A204.1 (cell line): Measurements from ENCODE around the gene FAM47C.
"Not testable (repeated sequence)": the region's sequence is repeated elsewhere in the genome, so short reads cannot be mapped to it uniquely, and the experiment has no call there.

Source experiments
- FAIRE-seq: peaks from 2 replicates; lab custom pipeline; 2012; peaks lifted over from hg19 to GRCh38; lab: Jason Lieb, UNC

FAM47C gene

GRCh38 chrX:37008182-37008581 is at the start of gene FAM47C:
Gene FAM47C, plus strand, starts transcription at chrX:37008366. Its CDS starts 45 bp downstream, at chrX:37008411.
- not testable (repeated sequence) for FAIRE-seq

GRCh38 chrX:36961590-36961989 is 46.6 kb upstream of the FAM47C start:
- no peak for FAIRE-seq

- FAIRE-seq = no peak
These were observed 44.9 kb upstream of the FAM47C start for GRCh38 chrX:36963069-36963808.

- no peak for FAIRE-seq
These were observed 44.3 kb upstream of the FAM47C start for GRCh38 chrX:36963852-36964251.

- FAIRE-seq = no peak
These were observed 34.6 kb upstream of the FAM47C start for GRCh38 chrX:36973575-36973974.

GRCh38 chrX:36974911-36975310 is 33.3 kb upstream of the FAM47C start:
- no peak for FAIRE-seq

GRCh38 chrX:36978886-36979285 is 29.3 kb upstream of the FAM47C start:
- no peak for FAIRE-seq

GRCh38 chrX:36983831-36984230 is 24.3 kb upstream of the FAM47C start:
- FAIRE-seq = no peak

GRCh38 chrX:36985416-36986209 is 22.6 kb upstream of the FAM47C start:
- not testable (repeated sequence) for FAIRE-seq

GRCh38 chrX:36986231-36986630 is 21.9 kb upstream of the FAM47C start:
- FAIRE-seq = no peak

- not testable (repeated sequence) for FAIRE-seq
These were observed 21.0 kb upstream of the FAM47C start for GRCh38 chrX:36987212-36987611.

- FAIRE-seq = no peak
These were observed 8.0 kb upstream of the FAM47C start for GRCh38 chrX:37000140-37000539.

GRCh38 chrX:37010496-37010895 is 2.3 kb downstream of the FAM47C start:
- FAIRE-seq = no peak

- not testable (repeated sequence) for FAIRE-seq
These were observed 26.1 kb downstream of the FAM47C start for GRCh38 chrX:37034260-37034659.

- FAIRE-seq = not testable (repeated sequence)
These were observed 28.6 kb downstream of the FAM47C start for GRCh38 chrX:37036674-37037220.

- not testable (repeated sequence) for FAIRE-seq
These were observed 30.6 kb downstream of the FAM47C start for GRCh38 chrX:37038814-37039213.

GRCh38 chrX:37042956-37043885 is 35.1 kb downstream of the FAM47C start:
- not testable (repeated sequence) for FAIRE-seq

- FAIRE-seq = no peak
These were observed 39.6 kb downstream of the FAM47C start for GRCh38 chrX:37047776-37048175.

- FAIRE-seq = not testable (repeated sequence)
These were observed 49.4 kb downstream of the FAM47C start for GRCh38 chrX:37057572-37057971.

- peak; percentile 68 for FAIRE-seq
These were observed 52.8 kb downstream of the FAM47C start for GRCh38 chrX:37060999-37061398.
